HG03432 (cell line): ENCODE results near the gene SHROOM3.

Experiments used
- ATAC-seq: cut with Tn5 transposase; IDR thresholded peaks from one replicate; pipeline ENCODE4 v1.9.1; 2021; ENCODE audit warnings: mild to moderate bottlenecking, moderate library complexity; ENCODE audit not compliant: unreplicated experiment

SHROOM3 gene

DNA sequence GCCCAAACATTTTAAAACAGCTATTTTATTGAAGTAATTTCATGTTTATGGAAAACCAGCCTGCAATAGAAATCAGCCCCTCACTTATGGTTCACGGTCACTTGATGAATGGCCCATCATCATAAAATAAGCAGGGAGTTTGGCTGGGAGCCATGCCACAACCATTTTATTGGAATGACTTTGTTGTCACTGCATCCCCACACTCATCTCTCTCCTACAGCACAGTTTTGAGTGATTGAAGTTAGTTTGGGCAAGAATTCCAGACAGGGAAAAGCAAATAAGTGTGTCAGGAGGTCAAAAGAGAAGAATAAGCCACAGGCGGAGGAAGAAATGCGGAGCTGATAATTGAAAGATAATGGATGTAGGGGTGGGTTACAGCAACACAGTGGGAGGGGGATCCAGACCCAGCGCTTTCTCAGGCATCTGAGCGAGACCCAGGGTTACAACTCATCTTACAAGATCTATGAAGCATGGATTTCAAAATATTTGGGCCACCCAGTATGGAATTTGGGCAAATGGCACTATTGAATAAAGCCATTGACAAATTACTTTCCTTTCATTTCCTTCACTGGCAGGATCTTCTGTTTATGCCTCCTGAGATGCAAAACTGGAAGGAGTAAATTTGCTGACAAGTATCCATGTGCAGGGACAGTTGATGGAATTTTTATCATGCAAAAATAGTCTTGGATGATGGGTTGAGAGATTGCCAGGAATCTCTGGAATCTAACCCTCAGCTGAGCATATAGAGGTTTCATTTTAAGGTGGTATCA, 100.8 kb downstream of the SHROOM3 start:
- no peak for ATAC-seq

DNA sequence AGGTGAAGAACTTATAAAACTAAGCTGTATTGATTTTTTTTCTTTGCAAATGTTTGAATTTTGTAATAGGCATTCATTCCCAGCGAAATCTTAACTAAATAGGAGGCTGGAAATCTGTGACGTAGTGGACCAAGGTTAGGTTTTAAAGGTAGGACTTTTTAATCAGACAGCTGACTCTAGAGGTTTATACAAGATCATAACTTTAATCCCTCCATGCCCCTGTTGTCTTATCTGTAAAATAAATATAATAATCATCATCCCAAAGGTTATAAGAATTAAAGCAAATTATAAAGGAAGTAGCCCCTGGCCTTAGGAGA, 101.3 kb downstream of the SHROOM3 start:
- no peak for ATAC-seq

DNA sequence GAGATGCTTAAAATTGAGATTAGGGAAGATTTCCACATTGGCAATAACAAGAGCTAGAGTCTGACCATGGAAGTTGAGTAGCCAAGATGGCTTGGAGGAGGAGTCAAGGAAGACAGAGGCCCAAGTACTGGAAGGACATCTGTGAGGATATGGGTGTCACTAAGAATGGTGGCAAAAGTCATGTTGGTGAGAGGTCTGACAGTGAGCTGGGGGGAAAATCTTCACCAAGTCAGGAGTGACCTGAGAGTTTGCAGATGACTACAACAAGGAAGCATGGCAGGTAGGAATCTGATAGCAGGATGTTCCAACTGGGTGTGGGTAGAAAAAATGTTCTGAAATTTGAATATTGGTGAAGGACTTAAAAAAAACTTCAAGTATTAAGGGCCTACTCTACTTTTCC, 103.3 kb downstream of the SHROOM3 start:
- ATAC-seq = no peak

DNA sequence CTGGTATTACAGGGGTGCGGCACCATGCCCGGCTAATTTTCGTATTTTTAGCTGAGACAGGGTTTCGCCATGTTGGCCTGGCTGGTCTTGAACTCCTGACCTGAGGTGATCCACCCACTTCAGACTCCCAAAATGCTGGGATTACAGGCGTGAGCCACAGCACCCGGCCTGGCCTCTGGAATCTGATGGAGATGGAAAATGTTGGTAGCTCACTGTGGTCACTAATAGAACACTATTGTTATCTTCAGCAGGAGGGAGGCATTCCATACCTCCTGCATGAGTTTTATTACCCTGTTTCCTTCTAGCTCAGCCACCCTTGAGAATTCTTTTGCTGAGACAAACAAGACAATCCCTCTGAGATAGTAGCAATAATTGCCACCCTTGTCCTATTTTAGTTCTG, 105.0 kb downstream of the SHROOM3 start:
- ATAC-seq = no peak

DNA sequence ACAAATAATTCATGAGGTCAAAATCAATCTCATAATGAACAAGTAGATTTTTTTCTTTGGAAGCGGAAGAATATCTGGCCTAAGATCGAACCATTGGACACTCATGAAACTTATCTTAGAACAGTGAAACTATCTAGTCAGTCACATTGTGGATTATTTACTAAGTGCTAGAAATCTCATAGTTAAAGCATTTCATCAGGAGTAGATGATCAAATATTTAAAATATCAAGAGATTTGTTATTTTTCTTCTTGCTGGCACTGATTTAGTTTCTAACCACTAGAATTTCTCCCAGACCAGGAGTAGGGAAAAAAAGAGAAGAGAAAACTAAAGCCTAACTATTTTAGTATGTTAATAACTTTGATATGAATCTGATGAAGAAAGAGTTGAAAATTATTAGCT, 105.5 kb downstream of the SHROOM3 start:
- ATAC-seq = no peak

DNA sequence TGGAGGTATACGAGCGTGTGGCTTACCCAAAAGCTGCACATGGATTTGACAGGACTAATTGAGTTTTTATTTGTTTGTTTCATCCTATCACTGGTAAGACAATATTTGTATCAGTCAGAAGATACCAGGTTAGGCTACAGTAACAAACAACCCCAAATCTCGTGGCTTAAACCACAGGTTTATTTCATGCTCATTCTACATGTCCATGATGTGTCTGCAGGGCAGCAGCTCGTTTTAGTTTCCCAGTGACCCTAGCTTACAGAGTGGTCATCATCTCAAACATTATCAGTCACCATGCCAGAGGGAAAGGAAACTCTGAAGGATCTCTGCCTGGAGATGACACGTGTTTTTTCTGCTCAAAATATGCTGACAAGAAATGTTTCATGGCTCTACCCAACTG, 108.3 kb downstream of the SHROOM3 start:
- ATAC-seq = no peak

DNA sequence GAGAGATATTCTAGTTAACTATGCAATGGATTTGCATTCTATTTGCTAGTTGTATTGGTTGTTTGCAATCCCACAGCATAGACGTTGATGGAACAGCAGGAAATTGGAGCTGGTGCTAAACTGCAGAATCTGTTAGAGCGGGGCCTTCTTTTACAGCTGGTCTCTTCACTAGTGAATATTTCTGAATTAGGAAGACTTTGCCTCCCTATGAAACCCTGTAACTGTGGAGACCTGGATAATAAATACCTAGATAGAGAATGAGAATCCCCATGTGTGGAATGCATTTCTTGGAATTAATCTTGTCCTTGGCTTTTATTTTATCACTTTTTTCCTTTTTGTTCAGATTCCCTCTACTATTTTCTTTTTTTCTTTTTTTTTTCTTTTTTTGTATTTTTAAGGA, 109.7 kb downstream of the SHROOM3 start:
- no peak for ATAC-seq

DNA sequence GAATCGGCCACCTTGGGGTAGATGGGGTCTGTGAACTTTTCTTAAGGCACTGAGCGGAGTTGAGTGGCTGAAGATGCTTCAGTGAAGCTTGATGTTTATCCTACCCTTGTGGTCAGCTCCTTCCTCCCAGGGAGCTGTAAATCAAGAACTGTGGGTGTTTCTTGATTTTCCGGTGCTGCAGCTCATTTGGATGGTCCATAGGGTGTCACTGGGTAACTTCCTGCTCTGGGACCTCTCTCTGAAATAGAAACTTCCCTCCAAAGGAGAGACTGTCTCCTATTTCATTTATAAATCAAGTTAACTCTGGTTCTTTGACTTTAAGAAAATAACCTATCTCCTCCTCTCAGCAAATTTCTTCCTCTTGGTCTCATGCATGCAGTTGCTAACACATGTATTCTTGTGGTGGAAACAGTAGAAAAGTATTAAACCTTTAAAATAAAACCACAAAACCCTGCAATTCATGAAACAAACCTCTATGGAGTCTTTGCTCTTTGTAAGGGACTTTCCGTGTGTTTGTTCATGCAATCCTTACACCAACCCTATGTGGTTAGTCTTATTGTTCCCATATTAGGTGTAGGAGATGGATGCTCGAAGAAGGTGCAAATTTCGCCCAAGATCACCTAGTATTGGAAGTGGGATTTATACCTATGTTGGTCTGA, 110.3 kb downstream of the SHROOM3 start:
- peak; percentile 52 for ATAC-seq

DNA sequence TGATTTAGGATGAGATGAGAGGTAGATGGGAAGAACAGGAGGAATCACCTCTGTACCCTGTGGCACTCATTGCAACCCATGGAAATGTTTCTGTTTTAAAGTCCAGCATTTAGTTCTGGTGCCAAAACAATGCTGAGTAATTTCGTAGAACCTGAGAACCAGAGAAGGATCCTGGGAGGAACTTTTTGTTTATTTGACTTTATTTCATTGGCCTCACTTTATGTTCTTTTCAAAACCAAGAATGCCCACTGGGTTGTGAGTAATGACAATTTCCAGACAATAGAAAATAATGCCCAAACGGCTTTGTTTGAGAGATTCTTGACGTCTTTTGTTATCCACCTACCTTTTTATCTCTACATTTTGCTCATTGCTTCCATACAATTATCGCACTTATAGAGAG, 111.3 kb downstream of the SHROOM3 start:
- ATAC-seq = no peak

DNA sequence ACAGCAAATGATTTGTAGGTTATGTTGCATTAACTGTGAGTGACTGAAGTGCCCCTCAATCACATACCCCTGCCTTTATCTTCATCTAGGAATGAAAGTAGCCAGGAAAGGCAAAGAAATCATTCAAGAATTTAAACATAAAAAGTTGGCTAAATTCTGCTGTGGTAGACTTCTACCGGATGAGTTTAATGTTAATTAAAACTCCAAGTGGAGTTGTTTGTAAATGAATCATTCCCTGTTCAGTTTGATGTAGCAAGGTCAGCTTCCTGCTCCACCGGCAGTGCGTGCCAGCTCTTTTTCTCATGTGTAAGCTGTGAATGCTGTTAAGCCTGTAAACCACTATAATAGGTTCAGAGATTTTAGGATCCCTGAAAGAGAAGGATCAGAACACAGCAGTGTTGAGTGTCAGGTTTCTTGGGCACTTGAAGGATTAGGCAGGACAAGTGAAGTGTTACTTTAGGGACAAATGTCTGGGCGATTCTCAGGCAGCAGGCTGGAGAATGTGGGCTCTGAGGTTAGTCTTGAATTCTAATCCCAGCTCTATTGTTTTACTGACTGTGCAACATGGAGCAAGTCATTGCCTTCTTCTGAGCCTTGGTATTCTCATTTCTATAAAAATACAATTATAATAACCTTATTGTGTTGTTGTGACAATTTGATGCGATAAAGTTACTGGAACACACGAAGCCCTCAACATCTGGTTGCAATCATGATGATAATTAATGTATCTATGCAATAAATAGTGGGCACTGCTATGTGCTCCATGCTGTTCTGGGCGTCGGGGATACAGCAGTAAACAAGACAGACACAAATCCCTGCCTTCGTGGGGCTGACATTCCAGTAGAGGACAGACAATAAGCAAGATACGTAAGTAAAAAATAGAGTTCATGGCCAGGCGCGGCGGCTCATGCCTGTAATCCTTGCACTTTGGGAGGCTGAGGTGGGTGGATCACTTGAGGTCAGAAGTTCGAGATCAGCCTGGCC, 112.0 kb downstream of the SHROOM3 start:
- no peak for ATAC-seq

DNA sequence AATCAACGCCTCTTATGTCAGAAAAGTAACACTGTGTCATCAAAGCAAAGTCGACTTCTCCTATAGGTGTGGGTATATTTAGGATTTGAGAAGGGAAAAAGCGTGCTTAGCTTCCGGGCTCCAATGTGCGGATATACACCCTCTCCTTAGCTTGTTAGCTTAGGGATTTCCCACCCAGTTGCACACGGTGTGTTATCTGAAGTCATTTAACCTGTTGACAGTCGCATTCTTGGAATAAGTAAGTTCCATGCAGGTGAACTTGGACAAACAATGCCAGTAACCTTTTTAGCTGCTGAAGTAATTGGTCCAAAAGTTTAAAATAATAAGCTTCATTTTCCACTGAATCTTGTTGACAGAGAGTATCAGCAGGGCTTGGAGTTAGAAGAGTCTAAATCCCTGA, 113.7 kb downstream of the SHROOM3 start:
- ATAC-seq = no peak

DNA sequence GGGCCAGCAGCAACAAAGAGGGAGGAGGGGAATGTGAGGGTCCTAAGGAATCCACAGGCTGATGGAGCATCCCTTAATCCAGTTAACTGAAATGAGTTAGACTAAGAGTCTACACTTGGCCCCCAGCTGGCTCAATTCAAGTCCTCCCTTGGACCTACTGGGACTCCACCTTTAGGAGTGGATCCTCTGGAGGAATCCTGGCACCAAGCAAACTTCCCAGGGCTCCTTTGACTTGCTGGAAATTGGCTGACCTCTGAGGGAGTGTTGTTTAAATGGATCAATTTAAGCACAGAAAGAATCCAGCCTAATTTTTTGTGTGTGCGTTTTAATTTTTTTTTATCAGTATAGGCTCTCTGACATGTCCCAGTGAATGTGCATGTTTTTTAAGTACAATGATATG, 114.7 kb downstream of the SHROOM3 start:
- ATAC-seq = no peak

DNA sequence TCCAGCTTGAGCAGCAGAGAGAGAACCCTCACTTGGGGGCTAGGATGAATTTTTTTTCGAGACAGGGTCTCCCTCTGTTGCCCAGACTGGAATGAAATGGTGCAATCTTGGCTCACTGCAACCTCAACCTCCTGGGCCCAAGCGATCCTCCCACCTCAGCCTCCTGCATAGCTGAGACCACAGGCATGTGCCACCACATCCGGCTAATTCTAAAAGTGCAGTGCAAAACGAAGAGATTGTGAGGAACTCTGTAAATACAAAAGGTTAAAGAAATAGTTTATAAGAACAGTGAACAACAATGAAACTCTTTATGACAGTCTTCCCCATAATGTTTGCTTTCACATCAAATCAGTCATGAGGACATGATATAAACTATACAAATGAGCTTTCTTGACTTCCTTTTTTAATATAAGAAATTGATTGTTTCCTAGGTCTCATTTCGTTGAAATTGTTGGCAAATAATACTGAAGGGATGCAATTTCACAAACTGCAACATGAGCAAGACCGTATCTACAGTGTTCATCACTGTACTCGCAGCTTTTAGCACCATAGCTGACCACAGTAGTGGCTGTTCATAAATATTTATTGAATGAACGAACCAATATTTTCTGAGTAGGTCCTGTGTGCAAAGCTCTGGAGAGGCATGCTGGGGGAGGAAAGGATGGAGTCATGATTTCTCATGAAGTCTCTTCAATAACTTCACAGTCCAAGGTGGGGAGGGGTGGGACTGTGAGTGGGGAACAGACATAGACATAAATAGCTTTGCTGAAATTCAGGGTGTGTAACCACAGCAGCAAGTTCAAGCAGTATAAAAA, 116.1 kb downstream of the SHROOM3 start:
- no peak for ATAC-seq

DNA sequence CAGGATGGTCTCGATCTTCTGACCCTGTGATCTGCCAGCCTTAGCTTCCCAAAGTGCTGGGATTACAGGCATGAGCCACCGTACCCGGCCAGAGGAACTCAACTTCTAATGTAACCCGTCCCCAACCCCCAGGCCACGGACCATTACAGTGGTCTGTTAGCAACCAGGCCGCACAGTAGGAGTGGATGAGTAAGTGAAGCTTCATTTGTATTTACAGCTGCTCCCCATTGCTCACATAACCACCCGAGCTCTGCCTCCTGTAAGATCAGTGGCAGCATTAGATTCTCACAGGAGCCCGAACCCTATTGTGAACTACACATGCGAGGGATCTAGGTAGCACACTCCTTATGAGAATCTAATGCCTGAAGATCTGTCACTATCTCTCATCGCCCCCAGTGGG, 119.6 kb downstream of the SHROOM3 start:
- no peak for ATAC-seq

DNA sequence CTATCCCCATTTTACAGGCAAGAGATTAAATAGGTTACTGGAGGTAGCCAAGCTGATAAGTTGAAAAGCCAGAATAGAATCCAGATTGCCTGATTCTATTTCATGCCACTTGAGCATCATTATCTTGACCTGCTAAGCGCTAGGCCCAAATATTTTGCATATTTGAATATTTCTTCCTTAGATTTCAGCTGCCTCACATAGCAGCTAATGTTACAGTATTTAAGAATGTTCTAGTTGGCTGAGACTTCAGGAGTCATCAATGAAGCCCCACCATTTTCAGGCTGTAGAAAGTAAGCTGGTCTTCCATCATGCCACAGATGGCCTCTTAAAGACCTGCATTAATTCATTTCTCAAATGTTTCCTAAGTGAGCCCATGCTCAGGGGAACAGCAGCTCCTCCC, 121.4 kb downstream of the SHROOM3 start:
- ATAC-seq = no peak

DNA sequence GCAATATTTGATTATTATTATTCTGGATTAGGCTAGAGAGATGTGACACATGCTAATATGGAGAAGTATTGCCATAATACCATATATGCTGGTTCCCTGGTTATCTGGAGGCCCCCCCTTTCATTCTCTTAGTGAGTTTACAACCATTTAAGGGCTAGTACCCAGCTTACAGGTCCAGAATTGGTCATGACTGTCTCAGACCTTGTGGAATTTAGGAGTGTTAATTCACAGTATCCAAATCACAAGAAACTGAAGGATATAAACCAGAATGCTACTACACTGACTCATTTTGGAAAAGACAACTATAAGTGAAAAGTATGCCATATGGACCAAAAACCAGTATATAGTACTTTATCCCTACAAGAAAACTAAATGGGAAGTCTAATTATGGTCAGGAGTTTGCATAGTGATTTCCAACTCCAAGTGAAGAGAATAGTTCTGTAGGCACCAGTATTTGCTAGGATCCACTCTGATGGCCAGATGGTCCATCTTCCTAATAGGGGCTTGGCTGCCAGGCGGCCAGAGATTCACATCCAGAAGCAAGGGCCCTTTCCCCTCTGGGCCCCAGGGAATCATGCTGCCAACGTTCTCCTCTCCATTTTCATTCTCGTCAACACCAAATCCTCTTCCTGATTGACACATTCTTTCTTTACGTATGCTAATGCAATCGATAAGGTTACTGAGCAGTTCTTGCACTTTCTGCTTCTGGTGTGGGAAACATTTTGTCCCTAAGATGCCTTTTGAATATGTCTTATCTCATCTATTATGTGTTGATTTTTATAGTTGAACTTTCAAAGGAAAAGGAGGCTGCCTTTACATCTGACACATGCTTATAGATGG, 123.6 kb downstream of the SHROOM3 start:
- no peak for ATAC-seq

DNA sequence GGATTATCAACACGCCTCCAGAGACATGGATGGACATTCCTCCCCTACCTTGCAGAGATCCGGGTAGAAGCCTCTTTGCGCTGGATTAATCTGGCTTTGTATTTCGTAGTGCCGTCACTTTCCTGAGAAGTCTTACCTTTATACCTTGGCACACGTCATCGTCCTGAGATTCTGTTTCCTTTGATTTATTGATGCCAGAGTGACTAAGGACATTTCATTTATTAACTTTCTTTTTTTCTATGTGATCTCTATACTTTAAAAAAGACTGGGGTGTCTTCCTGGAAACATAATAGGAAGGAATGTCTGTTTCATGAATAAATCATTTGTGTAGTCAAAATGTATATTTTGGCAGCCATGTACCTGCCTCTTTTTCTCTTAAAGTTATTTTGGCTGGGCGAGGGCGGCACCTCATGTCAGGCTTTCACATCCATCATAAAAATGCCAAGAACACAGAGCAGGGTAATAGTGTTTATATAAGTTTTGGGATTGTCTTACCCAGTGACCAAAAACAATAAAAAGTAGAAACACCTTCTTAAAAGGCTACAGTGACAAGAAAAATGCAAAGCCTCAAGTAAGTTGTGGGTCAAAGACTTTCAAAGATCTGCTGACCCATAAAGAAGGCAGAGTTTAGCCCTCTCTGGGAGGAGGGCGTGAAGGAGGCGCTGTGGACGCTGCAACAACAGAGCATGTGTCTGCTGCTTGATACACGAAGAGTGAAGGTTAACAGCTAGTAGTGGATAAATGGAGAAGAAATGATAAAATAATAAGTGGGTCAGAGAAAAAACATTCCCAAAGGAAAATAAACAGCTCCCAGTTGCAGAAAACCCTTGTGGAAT, 124.4 kb downstream of the SHROOM3 start:
- ATAC-seq = no peak

DNA sequence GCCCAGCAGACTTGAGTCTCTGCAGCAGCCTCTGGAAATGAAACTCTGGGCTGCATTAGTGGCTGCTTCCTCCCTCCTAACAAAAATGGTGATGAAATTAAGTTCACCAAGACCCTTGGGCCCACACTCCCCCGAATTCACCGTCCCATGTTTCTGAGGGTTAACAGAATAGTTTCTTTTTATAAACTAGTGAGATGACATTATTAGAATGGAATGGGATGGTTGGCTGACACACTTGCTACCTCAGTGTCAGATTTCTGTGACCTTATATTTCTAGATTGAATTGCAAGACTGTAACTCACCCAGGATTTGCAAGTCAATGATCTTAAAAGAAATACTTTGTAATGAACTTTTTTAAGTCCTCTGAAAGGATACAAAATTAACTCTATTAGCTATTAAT, 127.1 kb downstream of the SHROOM3 start:
- no peak for ATAC-seq

DNA sequence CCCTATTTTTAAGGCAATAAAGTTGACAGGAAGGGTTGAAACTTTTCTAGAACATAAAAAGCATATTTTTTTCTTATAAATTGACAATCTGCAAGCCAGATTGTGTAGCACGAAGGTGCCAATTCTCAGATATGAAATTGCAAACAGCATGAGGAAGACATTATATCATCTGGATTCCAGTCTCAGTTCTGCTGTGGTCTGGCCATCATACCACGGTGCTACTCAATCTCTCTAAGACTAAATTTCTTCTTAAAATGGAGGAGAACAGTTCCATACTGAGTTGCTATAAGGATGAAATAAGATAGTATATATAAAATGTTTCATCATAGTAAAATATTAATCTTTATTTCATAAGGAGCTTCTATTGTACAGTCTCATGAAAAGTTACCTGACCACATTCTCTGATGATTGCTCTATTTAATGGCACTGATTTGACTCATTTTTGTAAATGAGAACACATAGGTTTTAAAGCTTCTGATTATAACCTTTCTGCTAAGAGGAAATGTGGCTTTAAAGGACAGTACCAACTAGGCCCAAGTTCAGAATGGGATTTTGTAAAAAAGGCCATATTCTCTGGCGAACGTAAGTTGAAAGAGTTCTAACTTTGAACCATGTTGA, 127.9 kb downstream of the SHROOM3 start:
- no peak for ATAC-seq
